Body of pancreas (tissue), 4 donors: ENCODE data around the gene ERCC3.

Experiments
- POLR2A ChIP-seq, 3 donors: fragments of 450-650 bp; IDR thresholded peaks; one replicate each; pipeline ENCODE4 v1.6.1; 2016; ENCODE audit warnings: antibody characterized with exemption in 3 of 3, mild to moderate bottlenecking in 2 of 3
- TF ChIP-seq, protein P1 (sequence below), 7 experiments: fragments of 450-650 bp in 4 of 7; fragments of 200-600 bp in 3 of 7; sonication (generic) in 3 of 7; IDR thresholded peaks; one replicate each; pipeline ENCODE4 v1.5.1; 2016 to 2019; ENCODE audit warnings: antibody characterized with exemption in 7 of 7

GRCh38 chr2:127219171-127220070, 74.5 kb downstream of the ERCC3 start:
- TF ChIP-seq, protein P1, sequence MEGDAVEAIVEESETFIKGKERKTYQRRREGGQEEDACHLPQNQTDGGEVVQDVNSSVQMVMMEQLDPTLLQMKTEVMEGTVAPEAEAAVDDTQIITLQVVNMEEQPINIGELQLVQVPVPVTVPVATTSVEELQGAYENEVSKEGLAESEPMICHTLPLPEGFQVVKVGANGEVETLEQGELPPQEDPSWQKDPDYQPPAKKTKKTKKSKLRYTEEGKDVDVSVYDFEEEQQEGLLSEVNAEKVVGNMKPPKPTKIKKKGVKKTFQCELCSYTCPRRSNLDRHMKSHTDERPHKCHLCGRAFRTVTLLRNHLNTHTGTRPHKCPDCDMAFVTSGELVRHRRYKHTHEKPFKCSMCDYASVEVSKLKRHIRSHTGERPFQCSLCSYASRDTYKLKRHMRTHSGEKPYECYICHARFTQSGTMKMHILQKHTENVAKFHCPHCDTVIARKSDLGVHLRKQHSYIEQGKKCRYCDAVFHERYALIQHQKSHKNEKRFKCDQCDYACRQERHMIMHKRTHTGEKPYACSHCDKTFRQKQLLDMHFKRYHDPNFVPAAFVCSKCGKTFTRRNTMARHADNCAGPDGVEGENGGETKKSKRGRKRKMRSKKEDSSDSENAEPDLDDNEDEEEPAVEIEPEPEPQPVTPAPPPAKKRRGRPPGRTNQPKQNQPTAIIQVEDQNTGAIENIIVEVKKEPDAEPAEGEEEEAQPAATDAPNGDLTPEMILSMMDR (IDR thresholded peaks at IDR 0.05) = no peak
- TF ChIP-seq POLR2A (IDR thresholded peaks at IDR 0.05) = no peak
